CD14-positive monocyte (primary cell): ENCODE results near the gene LACTB. TPM values are rescaled to one million over a fixed set of nuclear protein-coding genes. Genes with fewer than 3 reads are reported as not detected.

Experiments
- DNase-seq, 3 donors: peaks; one replicate each; pipeline ENCODE4 v3.0.0-alpha.2; 2011 to 2022
- H2AFZ ChIP-seq: 2 replicates; pipeline ENCODE4 v1.6.0; 2012; ENCODE audit warnings: mild to moderate bottlenecking, low read depth, low read length, inconsistent platforms; ENCODE audit not compliant: insufficient read depth, poor library complexity, severe bottlenecking
- H3K27ac ChIP-seq, 2 donors: 1 replicate in 1 of 2; 2 replicates in 1 of 2; pipeline ENCODE4 v1.5.1; 2012 to 2013; ENCODE audit warnings: low read length in 2 of 2, control low read depth in 1 of 2, inconsistent platforms in 1 of 2, low read depth in 1 of 2, mild to moderate bottlenecking in 1 of 2
- H3K27me3 ChIP-seq, 2 donors: one replicate each; pipeline versions ENCODE4 v1.6.0 to v1.6.1; 2011 to 2013; ENCODE audit warnings: low read length in 2 of 2; ENCODE audit not compliant: control insufficient read depth in 2 of 2, insufficient read depth in 2 of 2
- H3K36me3 ChIP-seq, 2 donors: replicated peaks in 1 of 2; 1 replicate in 1 of 2; 2 replicates in 1 of 2; pipeline versions ENCODE4 v1.5.1 to v1.6.1; 2012 to 2013; ENCODE audit warnings: low read length in 2 of 2, control low read depth in 1 of 2, inconsistent platforms in 1 of 2, mild to moderate bottlenecking in 1 of 2; ENCODE audit not compliant: insufficient read depth in 2 of 2, control insufficient read depth in 1 of 2
- H3K4me1 ChIP-seq, 2 donors: 1 replicate in 1 of 2; 2 replicates in 1 of 2; pipeline versions ENCODE4 v1.5.1 to v1.6.1; 2012 to 2013; ENCODE audit warnings: low read length in 2 of 2, control low read depth in 1 of 2, inconsistent platforms in 1 of 2, mild to moderate bottlenecking in 1 of 2, moderate library complexity in 1 of 2; ENCODE audit not compliant: insufficient read depth in 2 of 2, control insufficient read depth in 1 of 2
- H3K4me2 ChIP-seq: replicated peaks from 2 replicates; pipeline ENCODE3; 2012; ENCODE audit warnings: low read length, moderate library complexity, mild to moderate bottlenecking; ENCODE audit not compliant: poor library complexity, severe bottlenecking; ENCODE audit errors: extremely low read depth
- H3K4me3 ChIP-seq, 3 experiments: fragments of 200-600 bp in 1 of 3; sonication (generic) in 1 of 3; replicated peaks in 1 of 3; 1 replicate in 2 of 3; 2 replicates in 1 of 3; pipeline ENCODE4 v1.5.1; 2011 to 2013; ENCODE audit warnings: low read length in 3 of 3, mild to moderate bottlenecking in 3 of 3, control low read depth in 2 of 3, low read depth in 2 of 3, inconsistent platforms in 1 of 3, moderate library complexity in 1 of 3
- H3K79me2 ChIP-seq: 2 replicates; pipeline ENCODE4 v1.6.0; 2012; ENCODE audit warnings: mild to moderate bottlenecking, control low read depth, inconsistent platforms, low read length, moderate library complexity; ENCODE audit not compliant: insufficient read depth
- H3K9ac ChIP-seq: 2 replicates; pipeline ENCODE4 v1.6.0; 2017; ENCODE audit warnings: low read length, mild to moderate bottlenecking; ENCODE audit not compliant: insufficient read depth, poor library complexity, severe bottlenecking
- H3K9me3 ChIP-seq, 2 donors: replicated peaks in 1 of 2; 1 replicate in 1 of 2; 2 replicates in 1 of 2; pipeline versions ENCODE4 v1.5.1 to v1.6.1; 2012 to 2013; ENCODE audit warnings: low read length in 2 of 2, control low read depth in 1 of 2; ENCODE audit not compliant: control insufficient read depth in 1 of 2, insufficient read depth in 1 of 2
- H4K20me1 ChIP-seq: 2 replicates; pipeline ENCODE4 v1.6.0; 2012; ENCODE audit warnings: mild to moderate bottlenecking, low read length, control low read depth, moderate library complexity; ENCODE audit not compliant: insufficient read depth
- H3K27ac Mint-ChIP-seq, 7 donors: one replicate each; pipeline ENCODE4 v1.8.0; 2020; ENCODE audit warnings: mild to moderate bottlenecking in 7 of 7, mixed read lengths in 7 of 7, moderate library complexity in 6 of 7, inconsistent platforms in 2 of 7
- H3K27me3 Mint-ChIP-seq, 3 donors: one replicate each; pipeline ENCODE4 v1.8.0; 2021 to 2022; ENCODE audit warnings: low read depth in 3 of 3, mild to moderate bottlenecking in 3 of 3, mixed read lengths in 3 of 3, moderate library complexity in 3 of 3, inconsistent platforms in 1 of 3
- H3K36me3 Mint-ChIP-seq, 2 donors: one replicate each; pipeline ENCODE4 v1.8.0; 2020; ENCODE audit warnings: mixed read lengths in 2 of 2, inconsistent platforms in 1 of 2, mild to moderate bottlenecking in 1 of 2
- H3K4me1 Mint-ChIP-seq: one replicate; pipeline ENCODE4 v1.8.0; 2020; ENCODE audit warnings: mild to moderate bottlenecking, mixed read lengths
- H3K4me3 Mint-ChIP-seq, 2 donors: one replicate each; pipeline ENCODE4 v1.8.0; 2020; ENCODE audit warnings: mild to moderate bottlenecking in 2 of 2, mixed read lengths in 2 of 2, moderate library complexity in 1 of 2
- H3K9me3 Mint-ChIP-seq, 7 donors: one replicate each; pipeline ENCODE4 v1.8.0; 2020 to 2022; ENCODE audit warnings: mixed read lengths in 7 of 7, mild to moderate bottlenecking in 6 of 7, moderate library complexity in 6 of 7, inconsistent platforms in 2 of 7
- WGBS: methylation state at CpG from one replicate; pipeline ENCODE4 v1.1.5; 2013; ENCODE audit warnings: missing lambda C conversion rate; ENCODE audit not compliant: insufficient coverage; 5-methylcytosine and 5-hydroxymethylcytosine counted together
- intact Hi-C, 2 donors: fragments of 100-400 bp; cut with micrococcal nuclease; formaldehyde crosslinking; loops; one replicate each; pipeline versions ENCODE4 v1.15.0 to v1.15.1; 2023
- polyA plus RNA-seq, 3 donors: library from polyadenylated mRNA; depleted of rRNA in 1 of 3; unstranded in 2 of 3; stranded (reverse) in 1 of 3; fragments of 300-500 nt in 2 of 3; fragments of >200 nt in 1 of 3; fragmentation: Illumina TruSeq in 2 of 3; gene quantifications; 1 replicate in 2 of 3; 2 replicates in 1 of 3; pipeline ENCODE4 v1.2.3, GENCODE V29; 2012 to 2021
- TF ChIP-seq, protein P1 (sequence below): fragments of 200-600 bp; IDR thresholded peaks from one replicate; pipeline ENCODE4 v1.8.0; 2022; ENCODE audit warnings: antibody characterized with exemption, mild to moderate bottlenecking

The LACTB gene
- polyA plus RNA-seq, 3 donors = 18.5 to 59.3 (median 40.4) TPM

DNA sequence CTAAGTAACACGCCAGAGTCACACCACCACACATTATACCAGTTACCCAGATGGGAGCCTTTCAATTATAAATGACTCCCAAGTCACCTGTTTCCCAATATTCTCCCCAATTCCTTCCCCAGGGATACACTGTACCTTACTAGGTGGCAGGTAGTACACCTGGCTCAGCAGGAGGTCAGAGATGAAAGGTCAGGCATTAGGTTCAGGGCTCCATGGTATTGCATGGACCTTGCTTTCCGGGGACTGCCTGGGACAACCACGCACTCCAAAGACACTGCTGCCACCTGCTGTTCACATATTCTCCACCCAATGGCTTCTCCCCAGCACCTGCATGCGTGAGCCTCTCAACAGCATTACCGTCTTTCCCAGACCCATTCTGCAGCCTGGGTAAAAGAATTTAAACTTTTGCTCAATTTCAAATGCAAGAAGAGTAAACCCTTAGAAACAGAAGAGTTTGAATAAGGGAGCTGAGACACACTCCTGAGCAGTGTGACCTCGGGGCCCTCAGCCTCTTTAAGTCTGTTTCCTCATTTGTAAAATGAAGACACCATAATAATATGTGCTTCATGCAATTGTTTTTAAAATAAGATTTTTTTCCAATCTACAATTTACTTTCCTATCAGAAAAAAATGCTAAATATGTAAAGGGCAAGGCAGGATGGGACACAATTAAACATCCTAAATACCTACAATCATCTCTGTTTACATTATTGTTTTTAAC is 28.0 kb upstream of the LACTB start:
- H3K4me3 ChIP-seq = no peak overlapping the region
- Mint-ChIP-seq H3K9me3 (peaks cover 0 to 3% (median 0%) of the 10 kb centered on the region in 7 donors), H3K4me1 (peaks cover 19% of the 10 kb centered on the region), H3K27me3 (peaks cover 1 to 5% (median 1%) of the 10 kb centered on the region in 3 donors), H3K36me3 (no peaks in the 10 kb centered on the region), H3K27ac (no peak overlapping the region), H3K4me3 (no peak overlapping the region)
- no peak overlapping the region for H3K4me2 ChIP-seq
- no peaks in the 10 kb centered on the region for H3K36me3 ChIP-seq
- TF ChIP-seq, protein P1, sequence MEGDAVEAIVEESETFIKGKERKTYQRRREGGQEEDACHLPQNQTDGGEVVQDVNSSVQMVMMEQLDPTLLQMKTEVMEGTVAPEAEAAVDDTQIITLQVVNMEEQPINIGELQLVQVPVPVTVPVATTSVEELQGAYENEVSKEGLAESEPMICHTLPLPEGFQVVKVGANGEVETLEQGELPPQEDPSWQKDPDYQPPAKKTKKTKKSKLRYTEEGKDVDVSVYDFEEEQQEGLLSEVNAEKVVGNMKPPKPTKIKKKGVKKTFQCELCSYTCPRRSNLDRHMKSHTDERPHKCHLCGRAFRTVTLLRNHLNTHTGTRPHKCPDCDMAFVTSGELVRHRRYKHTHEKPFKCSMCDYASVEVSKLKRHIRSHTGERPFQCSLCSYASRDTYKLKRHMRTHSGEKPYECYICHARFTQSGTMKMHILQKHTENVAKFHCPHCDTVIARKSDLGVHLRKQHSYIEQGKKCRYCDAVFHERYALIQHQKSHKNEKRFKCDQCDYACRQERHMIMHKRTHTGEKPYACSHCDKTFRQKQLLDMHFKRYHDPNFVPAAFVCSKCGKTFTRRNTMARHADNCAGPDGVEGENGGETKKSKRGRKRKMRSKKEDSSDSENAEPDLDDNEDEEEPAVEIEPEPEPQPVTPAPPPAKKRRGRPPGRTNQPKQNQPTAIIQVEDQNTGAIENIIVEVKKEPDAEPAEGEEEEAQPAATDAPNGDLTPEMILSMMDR = peak; percentile 84
- no peaks in the 10 kb centered on the region for H3K9me3 ChIP-seq
- intact Hi-C loops = loop anchor here (5.0 to 10.0 kb wide), 3 partner anchors 46 to 309 kb away; no protein-coding TSS in a partner anchor
- no peaks in the 10 kb centered on the region for H4K20me1 ChIP-seq
- H3K9ac ChIP-seq = no peak overlapping the region
- 0% methylated on average over 2 of the region's 6 CpGs for WGBS
- H3K4me1 ChIP-seq = peaks cover 10 to 15% of the 10 kb centered on the region in 2 donors
- peak; percentile 57 to 75 (median 71) for DNase-seq
- H3K79me2 ChIP-seq = no peaks in the 10 kb centered on the region
- H3K27ac ChIP-seq = no peak overlapping the region
- peak overlapping the region; percentile 12 for H2AFZ ChIP-seq
- H3K27me3 ChIP-seq = no peaks in the 10 kb centered on the region

DNA sequence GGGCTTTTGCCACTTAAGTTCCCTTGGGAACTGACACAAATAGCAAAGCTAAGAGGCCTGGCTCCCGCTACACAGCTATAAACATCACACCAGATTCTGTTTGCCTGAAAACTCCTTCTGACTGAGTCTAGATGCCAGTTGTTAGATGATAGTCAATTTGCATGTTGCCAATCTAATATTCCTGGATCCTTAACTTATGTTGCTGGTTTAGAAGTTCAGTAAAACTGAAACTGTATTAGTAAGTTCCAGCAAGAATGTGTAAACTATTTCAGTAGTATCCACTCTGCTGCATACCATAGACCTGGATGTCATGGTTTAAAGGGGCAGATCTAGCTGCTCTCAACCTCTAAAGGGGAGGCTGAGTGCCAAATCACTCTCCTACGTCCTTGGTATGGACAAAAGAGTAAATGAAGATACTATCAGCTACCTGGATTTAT is 27.1 kb upstream of the LACTB start:
- no peak overlapping the region for H3K4me3 Mint-ChIP-seq
- TF ChIP-seq, protein P1 = no peak
- no peak overlapping the region for H3K4me2 ChIP-seq

More for the DNA sequence above, 27.1 kb upstream of the LACTB start:
- no peaks in the 10 kb centered on the region for H3K9me3 ChIP-seq
- H3K36me3 Mint-ChIP-seq = no peaks in the 10 kb centered on the region
- no peak overlapping the region for H3K9ac ChIP-seq
- H3K27ac ChIP-seq = no peak overlapping the region
- no peaks in the 10 kb centered on the region for H3K36me3 ChIP-seq
- no peaks in the 10 kb centered on the region for H3K79me2 ChIP-seq
- peaks cover 19% of the 10 kb centered on the region for H3K4me1 Mint-ChIP-seq
- H3K27ac Mint-ChIP-seq = no peak overlapping the region
- DNase-seq = no peak
- no peak overlapping the region for H2AFZ ChIP-seq
- 100% methylated on average over 1 of the region's 2 CpGs for WGBS
- intact Hi-C loops = loop anchor here (5.0 to 10.0 kb wide), 3 partner anchors 47 to 310 kb away; no protein-coding TSS in a partner anchor
- peaks cover 0 to 4% (median 0%) of the 10 kb centered on the region in 7 donors for H3K9me3 Mint-ChIP-seq
- peaks cover 10 to 15% of the 10 kb centered on the region in 2 donors for H3K4me1 ChIP-seq
- peaks cover 0 to 5% (median 1%) of the 10 kb centered on the region in 3 donors for H3K27me3 Mint-ChIP-seq
- H3K4me3 ChIP-seq = no peak overlapping the region
- no peaks in the 10 kb centered on the region for H3K27me3 ChIP-seq
- H4K20me1 ChIP-seq = no peaks in the 10 kb centered on the region
